ENCODE measurements around the gene SPRR5. TPM values are rescaled to one million over a fixed set of nuclear protein-coding genes. Genes with fewer than 3 reads are reported as not detected.

Gene SPRR5
- total and polyA plus RNA-seq, 9 of the 15 experiments (the other 6 are each of a cell fraction or from before 2014, with no cell fraction given), result not detected

DNA sequence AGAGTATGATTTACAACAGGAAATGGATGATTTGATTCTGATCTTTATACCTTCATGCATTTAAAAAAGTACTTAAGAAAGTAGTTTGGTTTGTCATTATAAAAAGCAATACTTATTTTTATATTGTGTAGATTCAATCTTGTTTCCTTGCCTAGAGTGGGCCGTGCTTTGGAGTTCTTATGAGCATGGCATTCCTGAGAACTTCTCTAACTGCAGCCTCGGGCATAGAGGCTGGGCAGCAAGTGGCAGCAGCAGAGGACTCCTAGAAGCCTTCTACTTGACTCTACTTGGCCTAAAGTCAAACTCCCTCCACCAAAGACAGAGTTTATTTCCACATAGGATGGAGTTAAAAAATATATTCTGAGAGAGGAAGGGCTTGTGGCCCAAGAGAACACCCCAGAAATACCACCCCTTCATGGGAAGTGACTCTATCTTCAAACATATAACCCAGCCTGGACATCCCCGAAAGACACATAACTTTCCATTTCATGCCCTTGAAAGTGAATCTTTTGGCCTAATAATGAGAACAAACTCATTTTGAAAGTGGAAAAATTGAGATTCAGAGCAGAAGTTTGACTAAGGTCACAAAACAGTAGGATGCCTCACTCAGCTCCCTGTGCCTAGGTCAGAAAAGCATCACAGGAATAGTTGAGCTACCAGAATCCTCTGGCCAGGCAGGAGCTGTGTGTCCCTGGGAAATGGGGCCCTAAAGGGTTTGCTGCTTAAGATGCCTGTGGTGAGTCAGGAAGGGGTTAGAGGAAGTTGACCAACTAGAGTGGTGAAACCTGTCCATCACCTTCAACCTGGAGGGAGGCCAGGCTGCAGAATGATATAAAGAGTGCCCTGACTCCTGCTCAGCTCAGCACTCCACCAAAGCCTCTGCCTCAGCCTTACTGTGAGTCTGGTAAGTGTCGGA is 39.1 kb upstream of the SPRR5 start, which contains the start of gene IVL (continued):
- TF ChIP-seq, protein P1, sequence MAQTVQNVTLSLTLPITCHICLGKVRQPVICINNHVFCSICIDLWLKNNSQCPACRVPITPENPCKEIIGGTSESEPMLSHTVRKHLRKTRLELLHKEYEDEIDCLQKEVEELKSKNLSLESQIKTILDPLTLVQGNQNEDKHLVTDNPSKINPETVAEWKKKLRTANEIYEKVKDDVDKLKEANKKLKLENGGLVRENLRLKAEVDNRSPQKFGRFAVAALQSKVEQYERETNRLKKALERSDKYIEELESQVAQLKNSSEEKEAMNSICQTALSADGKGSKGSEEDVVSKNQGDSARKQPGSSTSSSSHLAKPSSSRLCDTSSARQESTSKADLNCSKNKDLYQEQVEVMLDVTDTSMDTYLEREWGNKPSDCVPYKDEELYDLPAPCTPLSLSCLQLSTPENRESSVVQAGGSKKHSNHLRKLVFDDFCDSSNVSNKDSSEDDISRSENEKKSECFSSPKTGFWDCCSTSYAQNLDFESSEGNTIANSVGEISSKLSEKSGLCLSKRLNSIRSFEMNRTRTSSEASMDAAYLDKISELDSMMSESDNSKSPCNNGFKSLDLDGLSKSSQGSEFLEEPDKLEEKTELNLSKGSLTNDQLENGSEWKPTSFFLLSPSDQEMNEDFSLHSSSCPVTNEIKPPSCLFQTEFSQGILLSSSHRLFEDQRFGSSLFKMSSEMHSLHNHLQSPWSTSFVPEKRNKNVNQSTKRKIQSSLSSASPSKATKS (CRISPR knock-in tag; IDR thresholded peaks at IDR 0.05), result no peak
- TF ChIP-seq, protein P2, sequence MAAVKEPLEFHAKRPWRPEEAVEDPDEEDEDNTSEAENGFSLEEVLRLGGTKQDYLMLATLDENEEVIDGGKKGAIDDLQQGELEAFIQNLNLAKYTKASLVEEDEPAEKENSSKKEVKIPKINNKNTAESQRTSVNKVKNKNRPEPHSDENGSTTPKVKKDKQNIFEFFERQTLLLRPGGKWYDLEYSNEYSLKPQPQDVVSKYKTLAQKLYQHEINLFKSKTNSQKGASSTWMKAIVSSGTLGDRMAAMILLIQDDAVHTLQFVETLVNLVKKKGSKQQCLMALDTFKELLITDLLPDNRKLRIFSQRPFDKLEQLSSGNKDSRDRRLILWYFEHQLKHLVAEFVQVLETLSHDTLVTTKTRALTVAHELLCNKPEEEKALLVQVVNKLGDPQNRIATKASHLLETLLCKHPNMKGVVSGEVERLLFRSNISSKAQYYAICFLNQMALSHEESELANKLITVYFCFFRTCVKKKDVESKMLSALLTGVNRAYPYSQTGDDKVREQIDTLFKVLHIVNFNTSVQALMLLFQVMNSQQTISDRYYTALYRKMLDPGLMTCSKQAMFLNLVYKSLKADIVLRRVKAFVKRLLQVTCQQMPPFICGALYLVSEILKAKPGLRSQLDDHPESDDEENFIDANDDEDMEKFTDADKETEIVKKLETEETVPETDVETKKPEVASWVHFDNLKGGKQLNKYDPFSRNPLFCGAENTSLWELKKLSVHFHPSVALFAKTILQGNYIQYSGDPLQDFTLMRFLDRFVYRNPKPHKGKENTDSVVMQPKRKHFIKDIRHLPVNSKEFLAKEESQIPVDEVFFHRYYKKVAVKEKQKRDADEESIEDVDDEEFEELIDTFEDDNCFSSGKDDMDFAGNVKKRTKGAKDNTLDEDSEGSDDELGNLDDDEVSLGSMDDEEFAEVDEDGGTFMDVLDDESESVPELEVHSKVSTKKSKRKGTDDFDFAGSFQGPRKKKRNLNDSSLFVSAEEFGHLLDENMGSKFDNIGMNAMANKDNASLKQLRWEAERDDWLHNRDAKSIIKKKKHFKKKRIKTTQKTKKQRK (IDR thresholded peaks at IDR 0.05; ENCODE audit: borderline replicate concordance, low read depth, low read length), result no peak

DNA sequence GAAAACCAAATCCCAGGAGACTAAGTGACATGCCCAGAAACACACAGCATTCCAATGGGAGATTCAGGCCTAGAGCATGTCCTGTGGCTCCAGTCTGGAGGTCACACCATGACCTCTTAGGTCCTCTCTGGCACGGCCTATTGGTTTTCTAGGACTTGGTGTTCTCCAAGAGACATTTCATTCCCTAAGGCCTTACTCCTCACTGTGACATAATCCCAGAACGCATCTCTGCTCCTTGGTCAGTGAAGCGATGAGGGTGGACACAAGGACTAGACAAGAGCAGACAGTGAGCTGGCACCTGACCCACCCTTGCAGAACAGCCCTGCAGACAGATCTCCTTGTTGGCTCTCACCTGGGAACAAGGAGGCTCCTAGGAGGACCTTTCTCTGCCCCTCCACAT is 37.8 kb upstream of the SPRR5 start:
- FAIRE-seq (no peak), DNase-seq (ENCODE audit: extremely low read depth in 1 of 4, low spot score in 3 of 4) (no peak), ATAC-seq (no peak)
- no TSS peak for BruUV-seq (replicated peaks)
- no peak overlapping the region for H2AFZ ChIP-seq (ENCODE audit: low read depth, low read length)
- intact Hi-C loops (cut with micrococcal nuclease) (no loop called here), in situ Hi-C loops (cut with MboI) (no loop called here)
- H4K20me1 ChIP-seq (replicated peaks; ENCODE audit: control insufficient read depth, insufficient read depth, low read length), result no peaks in the 10 kb centered on the region
- no peak overlapping the region for H3K9ac ChIP-seq (ENCODE audit: insufficient read depth in 1 of 2, low read depth in 2 of 2, low read length in 2 of 2)
- H3K27ac ChIP-seq (ENCODE audit: extremely low read depth, low read depth, low read length), result no peak overlapping the region
- no peaks in the 10 kb centered on the region for H3K79me2 ChIP-seq (ENCODE audit: control insufficient read depth, insufficient read depth, low read length)
- no peak overlapping the region for H3K4me2 ChIP-seq (ENCODE audit: insufficient read depth, low read length)
- POLR2A ChIA-PET, result interaction anchor here (1.2 kb wide), 1 partner anchor 10 kb away, joined by 3 read pairs; no protein-coding TSS in a partner anchor
- CTCF ChIA-PET (ENCODE audit: low intra/inter-chr PET ratio), result no interaction called here
- no peak overlapping the region for H3K4me3 ChIP-seq
- H3K27me3 ChIP-seq (ENCODE audit: control insufficient read depth in 2 of 2, insufficient read depth in 2 of 2, low read length in 2 of 2), result peaks cover 0 to 4% of the 10 kb centered on the region in 2 experiments; a peak in 1 of 5 replicates
- H3K9me1 ChIP-seq (ENCODE audit: control insufficient read depth, insufficient read depth, low read length), result no peaks in the 10 kb centered on the region
- no peaks in the 10 kb centered on the region for H3K36me3 ChIP-seq (ENCODE audit: control insufficient read depth, insufficient read depth, low read length)
- no peaks in the 10 kb centered on the region for H3K9me3 ChIP-seq (replicated peaks; ENCODE audit: control insufficient read depth, insufficient read depth, low read depth, low read length)
- 2% methylated on average over 3 of the region's 3 CpGs for WGBS (ENCODE audit: insufficient coverage, low coverage, missing lambda C conversion rate)
- H3K4me1 ChIP-seq (replicated peaks in 1 of 2; ENCODE audit: control insufficient read depth in 2 of 2, insufficient read depth in 2 of 2, low read length in 2 of 2), result no peaks in the 10 kb centered on the region
- TF ChIP-seq, protein P3, sequence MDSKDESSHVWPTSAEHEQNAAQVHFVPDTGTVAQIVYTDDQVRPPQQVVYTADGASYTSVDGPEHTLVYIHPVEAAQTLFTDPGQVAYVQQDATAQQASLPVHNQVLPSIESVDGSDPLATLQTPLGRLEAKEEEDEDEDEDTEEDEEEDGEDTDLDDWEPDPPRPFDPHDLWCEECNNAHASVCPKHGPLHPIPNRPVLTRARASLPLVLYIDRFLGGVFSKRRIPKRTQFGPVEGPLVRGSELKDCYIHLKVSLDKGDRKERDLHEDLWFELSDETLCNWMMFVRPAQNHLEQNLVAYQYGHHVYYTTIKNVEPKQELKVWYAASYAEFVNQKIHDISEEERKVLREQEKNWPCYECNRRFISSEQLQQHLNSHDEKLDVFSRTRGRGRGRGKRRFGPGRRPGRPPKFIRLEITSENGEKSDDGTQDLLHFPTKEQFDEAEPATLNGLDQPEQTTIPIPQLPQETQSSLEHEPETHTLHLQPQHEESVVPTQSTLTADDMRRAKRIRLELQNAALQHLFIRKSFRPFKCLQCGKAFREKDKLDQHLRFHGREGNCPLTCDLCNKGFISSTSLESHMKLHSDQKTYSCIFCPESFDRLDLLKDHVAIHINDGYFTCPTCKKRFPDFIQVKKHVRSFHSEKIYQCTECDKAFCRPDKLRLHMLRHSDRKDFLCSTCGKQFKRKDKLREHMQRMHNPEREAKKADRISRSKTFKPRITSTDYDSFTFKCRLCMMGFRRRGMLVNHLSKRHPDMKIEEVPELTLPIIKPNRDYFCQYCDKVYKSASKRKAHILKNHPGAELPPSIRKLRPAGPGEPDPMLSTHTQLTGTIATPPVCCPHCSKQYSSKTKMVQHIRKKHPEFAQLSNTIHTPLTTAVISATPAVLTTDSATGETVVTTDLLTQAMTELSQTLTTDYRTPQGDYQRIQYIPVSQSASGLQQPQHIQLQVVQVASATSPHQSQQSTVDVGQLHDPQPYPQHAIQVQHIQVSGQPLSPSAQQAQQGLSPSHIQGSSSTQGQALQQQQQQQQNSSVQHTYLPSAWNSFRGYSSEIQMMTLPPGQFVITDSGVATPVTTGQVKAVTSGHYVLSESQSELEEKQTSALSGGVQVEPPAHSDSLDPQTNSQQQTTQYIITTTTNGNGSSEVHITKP (IDR thresholded peaks at IDR 0.05; ENCODE audit: partially characterized antibody), result no peak
- TF ChIP-seq ZNF316 (IDR thresholded peaks at IDR 0.05) (no peak), STAT5B (CRISPR knock-in tag; IDR thresholded peaks at IDR 0.05) (no peak), GATAD2A (IDR thresholded peaks at IDR 0.05) (no peak)
- TF ChIP-seq, protein P4, sequence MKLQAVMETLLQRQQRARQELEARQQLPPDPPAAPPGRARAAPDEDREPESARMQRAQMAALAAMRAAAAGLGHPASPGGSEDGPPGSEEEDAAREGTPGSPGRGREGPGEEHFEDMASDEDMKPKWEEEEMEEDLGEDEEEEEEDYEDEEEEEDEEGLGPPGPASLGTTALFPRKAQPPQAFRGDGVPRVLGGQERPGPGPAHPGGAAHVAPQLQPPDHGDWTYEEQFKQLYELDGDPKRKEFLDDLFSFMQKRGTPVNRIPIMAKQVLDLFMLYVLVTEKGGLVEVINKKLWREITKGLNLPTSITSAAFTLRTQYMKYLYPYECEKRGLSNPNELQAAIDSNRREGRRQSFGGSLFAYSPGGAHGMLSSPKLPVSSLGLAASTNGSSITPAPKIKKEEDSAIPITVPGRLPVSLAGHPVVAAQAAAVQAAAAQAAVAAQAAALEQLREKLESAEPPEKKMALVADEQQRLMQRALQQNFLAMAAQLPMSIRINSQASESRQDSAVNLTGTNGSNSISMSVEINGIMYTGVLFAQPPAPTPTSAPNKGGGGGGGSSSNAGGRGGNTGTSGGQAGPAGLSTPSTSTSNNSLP (IDR thresholded peaks at IDR 0.05; ENCODE audit: borderline replicate concordance, low read depth, low read length), result no peak

Data from K562 (cell line).